Amniotic stem cell (primary cell): ENCODE measurements around the gene EVPL.
"Not testable (repeated sequence)": the region's sequence is repeated elsewhere in the genome, so short reads cannot be mapped to it uniquely, and the experiment has no call there.

Experiments used
- DNase-seq: peaks from one replicate; lab custom pipeline; 2025; lab: John Stamatoyannopoulos, UW

The EVPL gene

GRCh38 chr17:76048025-76048605 is 21.0 kb upstream of the EVPL start:
- DNase-seq: no peak

DNA sequence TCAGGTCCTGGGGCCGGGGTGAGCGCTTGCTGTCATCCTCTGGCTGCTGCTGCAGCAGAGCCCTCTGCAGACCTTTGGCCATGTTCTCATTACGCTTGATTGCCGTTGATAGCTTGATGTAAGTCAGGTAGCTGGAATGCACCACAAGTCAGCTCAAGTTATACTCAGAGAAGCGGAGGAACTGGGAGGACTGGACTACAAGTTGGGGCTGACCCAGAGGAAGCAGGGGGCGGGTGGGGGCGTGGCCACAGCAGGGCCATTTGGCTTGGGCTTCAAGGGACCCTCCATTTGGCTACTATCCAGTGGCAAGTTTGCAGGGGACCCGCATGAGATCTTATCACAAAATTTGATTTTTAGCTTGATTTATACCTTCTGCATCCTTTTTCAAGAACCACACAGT is 19.0 kb upstream of the EVPL start:
- no peak for DNase-seq

- DNase-seq: not testable (repeated sequence)
Measured at GRCh38 chr17:76044475-76045007, 17.4 kb upstream of the EVPL start.

GRCh38 chr17:76042868-76043267 is 15.8 kb upstream of the EVPL start:
- not testable (repeated sequence) for DNase-seq

GRCh38 chr17:76040376-76040775 is 13.3 kb upstream of the EVPL start:
- DNase-seq: no peak

GRCh38 chr17:76039121-76039520 is 12.0 kb upstream of the EVPL start:
- DNase-seq: no peak

- DNase-seq: no peak
Measured at GRCh38 chr17:76038050-76038449, 10.9 kb upstream of the EVPL start.

- DNase-seq: no peak
Measured at GRCh38 chr17:76036497-76037261, 9.6 kb upstream of the EVPL start.

- no peak for DNase-seq
Measured at GRCh38 chr17:76034428-76035350, 7.6 kb upstream of the EVPL start.

DNA sequence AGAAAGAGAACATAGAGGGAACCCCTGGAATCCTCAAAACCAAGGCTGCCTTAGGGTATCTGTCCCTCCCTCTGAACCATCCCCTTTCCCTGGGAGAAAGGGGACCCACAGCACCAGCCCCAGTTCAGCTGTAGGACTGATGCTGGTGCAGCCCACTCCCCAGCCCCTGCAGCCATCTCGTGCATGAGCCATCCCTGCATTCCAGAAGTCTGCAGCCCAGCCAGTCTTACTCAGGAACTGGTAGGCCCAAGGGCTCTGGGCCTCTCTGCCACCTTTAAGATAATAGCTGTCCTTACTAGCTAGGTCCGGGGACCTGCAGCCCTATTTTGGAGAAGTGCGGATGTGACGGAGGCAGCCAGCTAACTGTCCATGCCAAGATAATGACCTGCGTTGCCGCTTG is 6.0 kb upstream of the EVPL start:
- DNase-seq: no peak

DNA sequence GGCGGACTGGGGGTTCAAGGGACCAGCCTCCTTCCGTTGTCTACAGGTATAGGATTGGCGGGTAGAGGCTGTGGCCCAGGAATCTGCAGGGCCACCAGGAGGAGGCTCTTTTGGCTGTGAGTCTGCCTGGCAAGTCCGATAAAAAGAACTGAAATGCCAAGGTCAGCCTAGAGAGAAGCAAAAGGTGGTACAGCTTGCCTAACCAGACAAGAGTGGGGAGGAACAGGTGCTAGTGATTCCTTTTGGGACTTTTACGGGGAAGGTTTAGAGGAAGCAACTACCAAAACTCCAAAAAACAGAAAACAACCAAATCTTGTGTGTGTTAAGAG is 5.6 kb upstream of the EVPL start:
- DNase-seq: no peak

DNA sequence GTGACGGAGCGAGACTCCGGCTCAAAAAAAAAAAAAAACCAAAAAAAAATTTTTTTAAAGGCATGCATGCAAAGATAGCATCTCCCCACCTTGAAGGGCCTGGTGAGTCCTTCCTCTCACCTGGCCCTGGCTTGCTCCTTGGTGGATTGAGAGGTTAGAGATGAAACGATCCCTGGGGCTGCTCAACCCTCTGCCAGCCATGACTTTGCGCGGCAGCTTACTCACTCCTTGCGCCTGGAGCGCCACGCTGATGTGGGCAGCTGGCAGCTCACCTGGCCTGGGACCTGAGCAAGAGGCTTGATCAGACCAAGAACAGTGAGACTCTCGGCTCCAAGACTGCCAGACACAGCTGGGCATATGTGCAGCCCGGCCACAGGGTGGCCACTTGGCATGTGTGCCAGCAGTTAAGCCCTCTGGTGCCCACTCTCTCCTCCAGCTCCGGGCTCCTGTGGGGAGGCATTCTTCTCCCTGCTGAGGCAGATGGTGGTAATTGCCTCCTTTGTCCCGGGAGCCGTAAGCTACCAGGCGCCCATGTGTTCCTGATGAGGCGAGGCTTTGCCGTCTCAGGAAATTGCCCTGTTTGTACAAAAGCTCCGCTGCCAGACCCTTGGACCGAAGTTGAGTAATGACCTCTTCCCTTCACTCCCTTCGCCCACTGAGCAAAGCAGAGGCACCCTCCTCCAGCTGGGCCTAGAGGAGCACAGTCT is 5.1 kb upstream of the EVPL start:
- DNase-seq: no peak

DNA sequence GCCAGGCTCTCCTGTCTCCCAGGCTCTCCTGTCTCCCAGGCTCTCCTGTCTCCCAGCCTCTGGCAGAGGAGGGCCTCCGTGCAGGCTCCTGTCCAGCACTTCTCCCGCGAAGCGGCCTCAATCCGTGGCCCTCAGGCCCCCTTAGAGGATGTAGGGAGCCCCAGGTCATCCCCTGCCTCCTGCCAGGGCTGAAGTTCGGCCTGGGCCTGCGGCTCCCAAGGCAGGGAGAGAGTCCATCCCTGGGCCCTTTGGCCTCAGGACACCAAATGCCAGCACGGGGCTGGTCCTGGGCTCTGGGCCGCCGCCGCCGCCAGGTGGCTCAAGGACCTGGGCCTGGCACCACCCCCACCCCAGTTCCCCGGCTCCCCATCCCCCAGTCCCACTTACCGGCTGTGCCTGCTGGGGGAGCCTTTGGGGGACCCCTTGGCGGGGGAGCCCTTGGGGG is 370 bp downstream of the EVPL start:
- no peak for DNase-seq

DNA sequence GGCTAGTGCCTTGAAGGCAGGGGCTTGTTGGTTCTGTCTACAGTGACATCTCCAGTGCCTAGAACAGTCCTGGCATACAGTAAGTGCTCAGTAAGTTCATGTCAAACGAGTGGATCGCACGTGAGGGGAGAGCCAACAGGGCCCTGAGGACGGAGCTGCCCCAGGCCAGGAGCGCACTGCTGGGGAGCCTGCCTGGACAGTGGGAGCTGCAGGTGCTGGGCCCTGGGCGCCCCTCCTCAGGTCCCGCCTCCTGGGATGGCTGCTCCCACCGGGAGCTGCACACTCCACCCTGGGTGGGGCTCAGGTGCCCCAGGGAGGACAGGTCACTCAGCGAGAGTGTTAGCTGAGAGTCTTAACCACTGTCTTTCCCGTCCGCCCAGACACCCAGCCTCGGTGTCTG is 1.8 kb downstream of the EVPL start:
- no peak for DNase-seq

DNA sequence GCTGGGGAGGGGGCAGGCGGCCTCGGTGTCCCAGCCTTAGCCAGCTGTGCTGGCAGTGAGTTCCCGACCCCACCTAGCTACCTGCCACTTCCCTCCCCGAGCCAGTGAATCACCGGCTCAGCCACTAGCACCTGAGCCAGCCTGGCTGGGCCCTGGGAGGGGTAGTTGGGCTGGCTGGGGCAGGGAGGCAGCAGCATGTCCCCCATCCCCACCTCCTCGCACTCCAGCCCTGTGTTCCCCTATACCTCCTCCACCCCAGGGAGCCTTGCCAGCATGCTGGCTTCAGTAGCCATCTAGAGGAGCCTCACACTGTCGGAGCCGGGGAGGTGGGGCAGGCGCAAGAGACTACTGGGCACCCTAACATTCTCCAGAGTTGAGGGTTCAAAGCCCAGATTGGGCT is 2.8 kb downstream of the EVPL start:
- DNase-seq: no peak

- DNase-seq: no peak
Measured at GRCh38 chr17:76023900-76024237, 3.2 kb downstream of the EVPL start.

DNA sequence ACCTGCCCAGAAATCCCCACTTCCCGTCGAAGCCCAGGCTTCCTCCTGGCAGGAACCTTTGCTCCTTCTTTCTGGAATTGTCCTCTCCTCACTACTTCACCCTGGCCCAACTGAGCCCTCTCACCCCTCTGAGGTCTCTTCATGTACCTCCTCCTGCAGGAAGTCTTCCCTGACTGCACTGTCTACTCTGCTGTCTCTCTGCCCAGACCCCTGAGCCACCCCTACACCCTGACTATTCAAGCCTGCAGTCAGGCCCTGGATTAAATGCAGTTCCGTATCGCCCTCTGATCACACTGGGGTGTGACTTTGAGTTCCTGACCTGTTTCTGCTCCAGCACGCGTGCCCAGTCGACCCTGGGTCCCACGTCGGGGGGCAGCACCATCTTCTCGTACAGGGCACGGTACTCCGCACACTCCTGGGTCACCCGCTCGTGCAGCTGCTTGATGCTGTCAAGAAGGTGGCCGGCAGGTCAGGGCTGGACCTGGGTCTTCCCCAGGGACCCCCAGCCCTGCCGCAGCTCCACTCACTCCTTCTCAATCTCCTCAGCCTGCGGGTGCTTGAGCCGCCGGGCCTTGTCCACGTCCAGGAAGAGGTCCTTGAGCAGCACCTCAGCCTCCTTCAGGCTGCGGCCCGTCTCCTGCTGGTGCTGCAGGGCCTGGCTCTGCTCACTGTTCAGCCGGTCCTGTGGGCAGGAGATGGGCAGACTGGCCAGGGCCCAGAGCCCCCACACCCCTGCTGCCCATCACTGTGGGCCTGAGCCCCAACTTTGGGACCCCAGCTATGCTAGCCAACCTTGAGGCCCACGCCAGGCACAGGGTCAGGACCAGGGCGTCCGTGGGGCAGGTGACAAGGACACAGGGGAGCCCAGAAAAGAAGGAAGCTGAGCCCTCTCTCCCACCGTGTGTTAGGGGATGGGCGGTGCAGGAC is 3.9 kb downstream of the EVPL start:
- no peak for DNase-seq

GRCh38 chr17:76022285-76022684 is 4.8 kb downstream of the EVPL start:
- no peak for DNase-seq

GRCh38 chr17:76019833-76020467 is 7.2 kb downstream of the EVPL start:
- no peak for DNase-seq

DNA sequence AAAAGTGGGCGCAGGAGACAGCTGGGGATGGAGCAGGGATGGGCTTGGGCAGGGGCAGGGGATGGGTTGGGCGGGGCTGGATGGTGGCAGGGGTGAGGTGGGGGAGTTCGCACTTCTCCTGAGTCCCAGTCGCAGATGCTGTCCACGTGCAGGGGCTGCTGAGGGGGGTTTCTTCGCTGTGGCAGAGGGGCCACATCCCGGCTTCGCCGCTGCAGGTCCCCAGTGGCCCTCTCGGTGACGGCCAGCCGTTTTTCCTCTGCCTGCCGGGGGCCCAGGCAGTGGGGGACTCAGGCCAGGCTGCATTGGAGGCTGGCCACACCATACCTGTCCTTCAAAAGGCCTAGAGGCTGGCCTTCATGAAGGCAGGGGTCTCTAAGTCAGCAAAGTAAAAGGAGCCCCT is 8.3 kb downstream of the EVPL start:
- DNase-seq: no peak

DNA sequence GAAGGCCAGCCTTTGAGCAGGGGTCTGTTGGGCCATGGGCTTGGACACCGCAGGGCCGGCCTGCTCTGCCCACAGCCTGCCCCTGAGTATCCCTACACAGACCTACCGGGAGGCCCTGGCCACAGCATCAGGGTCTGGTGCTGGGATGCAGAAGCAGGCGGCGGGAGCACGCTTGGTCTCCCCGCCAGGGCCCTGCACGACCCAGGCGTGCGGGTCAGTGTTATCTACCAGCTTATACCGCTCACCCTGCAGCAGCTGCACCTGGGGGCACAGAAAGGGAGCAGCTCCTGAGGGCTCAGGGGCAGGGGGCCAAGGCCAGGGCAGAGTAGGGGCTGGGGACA is 8.8 kb downstream of the EVPL start:
- no peak for DNase-seq
